ENCODE data around the gene HMCN1.

Gene HMCN1

GRCh38 chr1:185803241-185803640 is 69.0 kb downstream of the HMCN1 start:
- TF ChIP-seq CTCF (IDR thresholded peaks at IDR 0.05; ENCODE audit: extremely low read depth, missing control alignments), result no peak
- DNase-seq (ENCODE audit: low spot score), result no peak

- TF ChIP-seq CTCF (IDR thresholded peaks at IDR 0.05; ENCODE audit: extremely low read depth, missing control alignments), result no peak
- DNase-seq (ENCODE audit: low spot score), result no peak
These were observed 70.0 kb downstream of the HMCN1 start for GRCh38 chr1:185804206-185804605.

- TF ChIP-seq CTCF (IDR thresholded peaks at IDR 0.05; ENCODE audit: extremely low read depth, missing control alignments), result no peak
- no peak for DNase-seq (ENCODE audit: low spot score)
These were observed 70.4 kb downstream of the HMCN1 start for GRCh38 chr1:185804608-185805007.

- TF ChIP-seq CTCF (IDR thresholded peaks at IDR 0.05; ENCODE audit: extremely low read depth, missing control alignments), result no peak
- no peak for DNase-seq (ENCODE audit: low spot score)
These were observed 73.1 kb downstream of the HMCN1 start for GRCh38 chr1:185807275-185807674.

GRCh38 chr1:185808631-185809030 is 74.4 kb downstream of the HMCN1 start:
- TF ChIP-seq CTCF (IDR thresholded peaks at IDR 0.05; ENCODE audit: extremely low read depth, missing control alignments), result no peak
- DNase-seq (ENCODE audit: low spot score), result no peak

- DNase-seq (ENCODE audit: low spot score), result no peak
- TF ChIP-seq CTCF (IDR thresholded peaks at IDR 0.05; ENCODE audit: extremely low read depth, missing control alignments), result no peak
These were observed 77.0 kb downstream of the HMCN1 start for GRCh38 chr1:185811073-185811709.

- TF ChIP-seq CTCF (IDR thresholded peaks at IDR 0.05; ENCODE audit: extremely low read depth, missing control alignments), result no peak
- no peak for DNase-seq (ENCODE audit: low spot score)
These were observed 78.7 kb downstream of the HMCN1 start for GRCh38 chr1:185812934-185813333.
